Smooth muscle cell of the brain vasculature (primary cell): Measurements from ENCODE around the gene MDFIC2.
"Not testable (repeated sequence)": the region's sequence is repeated elsewhere in the genome, so short reads cannot be mapped to it uniquely, and the experiment has no call there.

Experiments used
- DNase-seq: peaks from one replicate; pipeline ENCODE4 v3.0.0-alpha.2; 2012; ENCODE audit warnings: low read depth, low spot score

MDFIC2 gene

DNA sequence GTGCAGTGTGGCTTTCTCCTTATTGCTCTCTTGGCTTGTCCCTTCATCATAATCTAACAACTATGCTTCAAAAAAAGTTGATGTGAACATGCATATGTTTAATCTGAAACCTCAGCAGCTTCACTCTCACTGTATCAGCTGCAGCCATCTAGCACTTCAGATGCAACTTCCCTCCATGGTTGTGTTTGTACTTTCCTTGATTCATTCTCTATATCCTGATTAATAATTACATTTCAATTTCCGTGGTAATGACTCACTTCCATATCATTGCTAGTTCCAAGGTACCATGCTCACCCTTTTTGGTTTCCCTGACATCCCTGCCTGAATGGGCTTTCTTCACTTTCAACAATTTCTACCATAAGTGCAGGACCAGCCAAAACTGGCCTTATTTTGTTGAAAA, 51.2 kb downstream of the MDFIC2 start:
- no peak for DNase-seq

DNA sequence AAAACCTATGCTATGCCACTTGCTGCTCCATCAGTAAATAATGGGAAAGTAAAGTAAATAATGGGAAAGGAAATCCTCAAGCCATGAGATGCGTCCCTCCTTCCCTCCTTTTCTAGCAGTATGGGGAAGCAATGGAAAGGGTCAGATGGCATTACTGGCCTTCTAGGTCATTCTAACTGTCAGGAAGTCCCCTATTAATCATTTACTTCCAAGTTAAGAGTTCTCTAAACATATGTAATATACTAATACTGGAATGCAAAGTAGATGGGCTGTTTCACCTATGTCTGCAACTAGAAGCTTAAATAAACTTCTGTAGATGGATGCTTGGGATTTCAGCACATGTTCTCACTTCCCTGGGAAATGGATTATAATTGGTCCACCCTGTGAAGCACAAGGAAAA, 55.9 kb downstream of the MDFIC2 start:
- DNase-seq, result no peak

DNA sequence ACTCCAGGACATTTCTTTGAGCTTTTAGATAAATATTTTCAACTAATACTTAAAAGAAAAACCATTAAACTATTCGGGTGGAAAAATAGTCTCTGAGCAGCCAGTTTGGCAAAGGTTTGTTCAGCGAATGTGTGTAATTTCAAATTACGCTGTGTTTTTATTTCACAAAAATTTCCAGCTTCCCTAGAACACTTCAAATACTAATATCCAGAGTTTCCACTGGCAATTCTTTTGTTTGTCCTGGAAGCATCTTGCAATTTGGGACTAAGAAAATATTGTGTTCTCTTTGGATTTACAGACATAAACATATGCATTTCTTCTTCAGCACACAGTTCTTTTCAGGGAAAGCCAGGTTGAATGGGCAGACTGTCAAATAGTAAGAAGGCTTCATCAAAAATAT, 61.9 kb downstream of the MDFIC2 start:
- no peak for DNase-seq

DNA sequence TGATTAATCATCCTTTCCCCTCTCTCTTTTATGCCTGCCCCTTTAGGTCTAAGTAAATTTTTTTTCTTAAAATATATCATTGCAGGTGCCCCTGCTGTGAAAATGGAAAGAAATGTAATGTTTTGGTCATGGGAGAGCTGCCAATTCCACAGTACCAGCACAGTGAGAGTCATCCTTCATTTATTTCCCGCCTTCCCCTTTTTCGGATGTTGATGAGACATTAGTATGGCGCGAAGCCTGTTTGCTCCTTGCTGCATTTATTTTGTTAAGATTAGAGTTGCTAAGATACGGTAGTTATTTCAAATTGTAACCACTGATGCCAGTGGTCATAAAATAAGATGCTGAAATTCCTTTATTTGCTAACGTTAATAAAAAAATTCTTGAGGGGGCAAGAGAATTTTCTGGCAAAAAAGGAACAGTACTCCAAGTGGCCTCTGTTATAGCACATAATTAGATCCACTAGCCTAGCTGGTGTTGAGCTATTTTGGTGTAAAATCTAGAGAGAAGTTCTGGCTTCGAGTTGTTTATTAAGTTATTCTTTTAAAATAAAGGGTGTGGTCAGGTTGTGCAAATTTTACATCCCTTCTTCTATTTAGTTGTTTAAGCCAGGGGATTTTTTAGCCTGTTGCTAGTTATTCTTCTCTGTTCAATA, 62.8 kb downstream of the MDFIC2 start:
- peak; percentile 23 for DNase-seq

DNA sequence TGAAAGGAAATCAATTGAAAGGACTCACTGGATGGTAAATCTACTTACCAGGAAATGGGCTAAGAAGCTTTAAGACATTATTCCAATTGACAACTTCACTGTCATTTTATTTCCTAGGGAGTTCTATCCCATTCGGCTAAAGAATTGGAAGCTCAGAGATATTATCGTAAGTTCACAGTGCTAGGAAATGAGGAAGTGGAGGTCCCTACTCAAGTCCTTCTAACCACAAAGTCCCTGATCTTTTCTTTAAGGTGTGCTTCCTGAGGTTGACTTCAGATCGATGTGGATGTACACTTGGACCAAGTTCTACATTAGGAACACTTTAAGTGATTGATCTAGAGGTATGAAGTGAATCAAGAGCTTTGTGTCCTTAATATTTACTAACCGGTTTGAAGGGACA, 63.6 kb downstream of the MDFIC2 start:
- DNase-seq, result no peak

DNA sequence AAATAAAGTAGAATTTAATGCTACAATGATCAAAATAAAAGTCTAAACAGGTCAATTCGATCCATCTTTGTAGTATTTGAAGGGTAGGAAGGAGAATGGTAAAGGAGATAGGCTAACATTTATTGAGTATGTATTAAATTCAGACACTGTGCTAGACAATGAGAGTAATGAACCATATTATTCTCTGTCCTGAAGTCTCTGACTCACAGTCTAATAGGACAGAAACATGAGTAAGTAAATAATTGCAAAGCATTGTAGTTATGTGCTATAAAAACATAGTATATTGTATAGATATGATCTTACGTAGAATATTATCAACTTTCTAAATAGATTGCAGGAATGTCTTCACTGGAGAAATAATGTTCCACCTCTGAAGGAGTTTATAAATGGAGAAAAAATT, 64.5 kb downstream of the MDFIC2 start:
- no peak for DNase-seq

DNA sequence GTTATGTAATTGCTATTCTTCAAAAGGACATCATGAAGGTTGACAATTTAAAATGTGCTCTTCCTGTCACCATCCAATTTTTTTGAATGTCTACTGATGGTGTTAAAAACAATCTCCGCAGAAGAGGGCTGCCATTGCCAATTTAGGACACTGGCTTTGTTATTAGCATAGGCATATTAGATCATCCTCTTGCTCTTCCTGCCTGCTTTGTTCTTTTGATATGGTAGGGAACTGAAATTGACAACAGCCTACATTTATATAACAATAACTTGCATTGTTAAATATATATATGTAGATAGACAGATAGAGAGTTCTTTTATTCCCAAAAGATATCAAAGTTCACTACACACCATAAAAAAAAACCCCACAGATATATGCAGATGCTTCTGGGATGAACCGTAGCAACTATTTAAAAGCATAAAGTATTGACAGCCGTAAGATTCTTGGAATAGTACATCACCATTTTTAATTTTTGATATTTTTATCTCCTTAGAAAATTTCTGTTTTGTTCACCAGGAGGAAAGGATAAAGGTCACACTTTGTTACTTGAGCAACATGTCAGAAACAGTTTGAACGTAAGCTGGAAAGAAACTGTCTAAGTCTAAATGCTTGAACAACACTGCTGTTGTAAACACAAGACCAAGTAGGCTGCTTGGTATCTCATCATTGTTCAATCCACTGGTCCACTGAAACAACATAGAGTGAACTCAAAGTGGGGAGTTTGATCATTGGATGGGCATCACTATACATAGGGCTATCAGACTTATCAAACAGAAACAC, 66.5 kb downstream of the MDFIC2 start:
- DNase-seq, result no peak

DNA sequence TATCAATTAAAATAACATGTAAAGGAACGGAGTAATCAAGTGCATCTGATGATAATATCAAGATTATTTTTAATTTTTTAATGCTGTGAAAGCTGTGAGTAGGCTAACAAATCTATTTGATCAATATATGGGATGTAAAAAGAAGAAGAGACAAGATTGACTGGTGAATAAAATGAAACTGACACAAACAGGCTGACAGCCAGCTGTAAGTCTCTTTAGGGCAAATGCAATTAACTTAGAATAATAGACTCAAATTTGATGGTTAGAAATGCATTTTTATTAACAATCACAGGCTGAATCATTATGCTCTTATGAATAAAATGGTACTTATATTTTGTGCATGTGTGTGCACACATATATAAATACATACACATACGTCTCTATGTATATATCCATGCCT, 68.0 kb downstream of the MDFIC2 start:
- DNase-seq, result no peak

DNA sequence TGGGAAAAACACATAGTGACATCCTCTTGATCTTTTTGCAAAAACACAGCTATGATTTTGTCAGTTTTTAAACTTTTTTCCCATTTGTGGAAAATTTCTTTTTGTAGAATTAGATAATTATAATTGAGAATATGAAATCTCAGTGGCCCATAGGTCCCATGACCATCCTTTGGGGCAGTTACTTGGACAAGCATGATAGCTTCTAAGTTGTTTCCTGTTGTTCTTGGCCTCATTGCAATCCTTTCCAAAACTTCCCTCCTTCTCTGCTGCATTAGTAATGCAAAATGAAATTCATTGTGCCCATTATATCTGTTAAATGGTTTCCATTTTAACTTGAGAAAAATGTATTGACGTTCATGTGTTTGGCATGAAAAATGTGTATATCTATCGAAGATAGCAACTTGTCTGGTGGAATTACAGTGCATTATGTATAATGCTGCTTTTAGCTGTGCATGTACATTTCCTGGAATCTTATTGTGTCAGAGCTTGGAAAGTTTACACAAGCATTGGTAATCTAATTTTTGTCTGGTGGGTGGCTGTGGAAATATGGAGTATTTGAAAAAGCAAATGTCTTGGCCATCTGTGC, 70.0 kb downstream of the MDFIC2 start:
- no peak for DNase-seq

DNA sequence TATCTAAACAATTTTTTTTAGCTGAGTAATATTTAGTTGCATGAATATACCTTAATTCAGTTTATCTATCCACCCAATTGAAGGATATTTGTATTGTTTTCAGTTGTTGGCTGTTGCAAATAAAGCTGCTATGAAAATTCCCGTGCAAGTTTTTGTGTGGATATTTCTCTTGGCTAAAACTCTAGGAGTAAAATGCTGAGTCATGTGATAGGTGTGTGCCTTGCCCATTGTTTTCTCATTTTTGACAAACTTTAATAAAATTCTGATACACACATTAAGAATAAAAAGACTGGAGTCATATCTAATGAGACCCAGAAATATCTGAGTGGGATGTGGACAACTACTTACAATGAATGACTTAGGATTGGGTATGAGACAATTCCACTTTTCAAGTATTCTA, 78.6 kb downstream of the MDFIC2 start:
- no peak for DNase-seq

DNA sequence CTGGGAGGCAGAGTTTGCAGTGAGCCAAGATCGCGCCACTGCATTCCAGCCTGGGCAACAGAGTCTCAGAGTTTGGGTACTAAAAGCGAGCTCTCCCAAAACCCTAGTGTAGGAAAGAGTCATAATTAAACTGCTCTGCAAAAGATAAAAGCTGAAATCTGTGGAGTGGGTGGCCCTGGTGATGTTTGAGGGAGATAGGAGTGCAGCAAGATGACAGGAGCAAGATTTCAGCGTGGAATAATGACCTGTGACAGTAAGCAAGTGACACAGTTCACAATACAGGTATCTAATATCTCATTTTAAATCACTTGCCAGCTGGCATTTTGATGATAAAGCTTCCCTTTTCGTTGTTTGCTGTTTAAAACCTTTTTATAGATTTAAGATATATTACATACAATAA, 79.3 kb downstream of the MDFIC2 start:
- DNase-seq, result no peak

DNA sequence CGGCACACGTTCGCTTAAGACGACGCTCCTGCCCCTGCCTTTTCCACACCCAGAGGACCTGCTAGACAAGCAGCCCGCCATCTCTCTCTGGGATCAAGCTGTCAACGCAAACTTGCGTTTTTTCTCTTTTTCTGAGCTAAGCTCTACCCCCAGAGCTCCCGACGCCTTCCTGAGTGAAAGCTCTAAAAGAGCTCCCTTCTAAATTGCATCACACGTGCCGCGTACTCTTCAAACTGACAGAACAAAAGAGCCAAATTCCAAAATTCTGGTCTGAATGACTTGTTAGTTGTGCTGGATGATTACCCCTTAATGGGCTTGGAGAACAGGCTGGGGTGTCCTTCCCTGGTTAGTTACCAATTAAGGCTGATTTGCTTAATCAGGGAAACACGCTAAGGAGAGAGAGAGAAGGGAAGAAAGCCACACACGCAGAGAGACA, 81.2 kb downstream of the MDFIC2 start:
- no peak for DNase-seq

DNA sequence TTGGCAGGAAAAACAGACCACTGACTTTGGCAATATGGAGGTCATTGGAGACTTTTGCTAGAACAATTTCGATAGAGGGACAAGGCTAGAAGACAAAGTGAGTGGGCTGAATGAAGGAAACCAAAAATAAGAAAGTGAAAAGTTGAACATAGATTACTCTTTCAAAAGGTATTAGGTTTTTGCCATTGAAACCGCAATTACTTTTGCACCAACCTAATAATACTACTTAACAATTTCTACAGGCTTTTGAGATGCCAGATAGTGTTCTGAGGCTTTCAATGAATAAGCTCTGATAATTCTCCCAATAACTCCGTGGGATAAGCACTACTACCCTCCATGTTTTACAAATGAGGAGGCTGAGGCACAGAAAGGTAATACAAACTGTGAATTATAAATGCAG, 85.0 kb downstream of the MDFIC2 start:
- no peak for DNase-seq

DNA sequence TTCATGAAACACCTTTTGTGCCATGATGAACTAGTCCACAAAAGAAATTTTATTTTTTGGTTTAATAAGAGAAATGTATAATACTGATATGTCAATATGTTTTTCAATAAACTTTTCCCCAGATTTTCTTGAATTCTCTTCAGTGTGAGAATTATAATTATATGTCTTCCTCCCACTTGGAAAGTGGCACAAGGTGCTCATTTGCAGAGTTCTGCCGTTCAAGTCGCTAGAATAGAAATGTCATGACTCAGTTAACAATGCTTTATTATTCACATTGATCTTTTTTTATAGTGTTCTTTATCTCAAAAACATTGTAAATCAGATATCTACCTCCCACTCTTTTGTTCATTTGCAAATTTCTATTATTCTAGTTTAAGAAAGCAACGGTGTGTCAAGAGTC, 87.3 kb downstream of the MDFIC2 start:
- DNase-seq, result no peak

DNA sequence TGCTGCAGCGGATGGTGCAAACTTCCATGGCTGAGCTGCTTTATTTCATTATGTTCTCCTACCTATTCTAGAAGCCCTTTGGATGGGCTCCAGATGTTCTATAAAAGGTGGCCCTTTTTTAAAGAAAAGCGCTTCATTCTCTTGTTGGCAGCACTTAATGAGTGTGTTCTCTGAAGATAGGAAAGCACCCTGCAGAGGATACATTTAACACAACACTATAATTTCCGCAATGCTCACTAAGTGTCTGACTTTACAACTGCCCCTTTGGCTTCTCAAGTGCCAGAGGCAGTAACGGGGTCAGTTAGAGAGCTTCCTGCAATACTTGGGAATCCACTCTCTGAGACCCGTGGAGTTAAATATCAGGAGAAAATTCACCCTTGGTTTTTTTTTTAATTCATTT, 88.1 kb downstream of the MDFIC2 start:
- no peak for DNase-seq

DNA sequence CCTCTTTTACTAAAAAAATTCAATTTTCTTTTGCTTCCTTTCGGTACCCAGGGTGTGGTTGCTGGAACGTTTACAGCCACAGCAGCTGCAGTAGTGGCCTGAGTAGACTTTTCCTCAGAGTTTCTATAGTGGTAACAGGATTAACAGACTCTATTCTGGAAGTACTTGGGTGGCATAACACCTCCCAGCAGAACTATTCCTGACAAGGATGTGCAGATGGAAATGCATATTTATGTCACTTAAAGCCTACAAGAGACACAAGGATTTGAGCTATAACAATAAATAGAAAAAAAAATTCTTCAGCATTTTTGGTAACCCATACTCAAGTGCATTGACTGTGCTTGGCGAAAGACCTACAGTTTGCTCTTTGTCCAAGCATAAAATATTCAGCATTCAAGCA, 94.0 kb downstream of the MDFIC2 start:
- no peak for DNase-seq

DNA sequence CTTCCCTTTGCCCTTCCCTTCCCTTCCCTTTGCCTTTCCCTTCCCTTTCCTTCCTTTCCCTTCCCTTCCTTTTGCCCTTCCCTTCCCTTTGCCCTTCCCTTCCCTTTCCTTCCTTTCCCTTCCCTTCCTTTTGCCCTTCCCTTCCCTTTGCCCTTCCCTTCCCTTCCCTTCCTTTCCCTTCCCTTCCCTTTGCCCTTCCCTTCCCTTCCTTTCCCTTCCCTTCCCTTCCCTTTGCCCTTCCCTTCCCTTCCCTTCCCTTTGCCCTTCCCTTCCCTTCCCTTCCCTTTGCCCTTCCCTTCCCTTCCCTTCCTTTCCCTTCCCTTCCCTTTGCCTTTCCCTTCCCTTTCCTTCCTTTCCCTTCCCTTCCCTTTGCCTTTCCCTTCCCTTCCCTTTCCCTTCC, 101.2 kb downstream of the MDFIC2 start:
- not testable (repeated sequence) for DNase-seq

DNA sequence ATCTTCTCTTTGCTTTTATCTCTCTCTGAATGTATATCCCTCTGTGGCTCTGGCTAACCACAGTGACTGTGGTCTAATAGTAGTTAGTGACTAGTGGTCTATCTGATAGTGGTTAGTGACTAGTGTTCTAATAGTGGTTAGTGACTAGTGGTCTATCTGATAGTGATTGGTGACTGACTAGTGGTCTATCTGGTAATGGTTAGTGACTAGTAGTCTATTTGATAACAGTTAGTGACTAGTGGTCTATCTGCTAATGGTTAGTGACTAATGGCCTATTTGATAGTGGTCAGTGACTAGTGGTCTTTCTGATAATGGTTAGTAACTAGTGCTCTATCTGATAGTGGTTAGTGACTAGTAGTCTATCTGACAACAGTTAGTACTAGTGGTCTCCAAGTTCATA, 110.5 kb downstream of the MDFIC2 start:
- DNase-seq, result no peak

DNA sequence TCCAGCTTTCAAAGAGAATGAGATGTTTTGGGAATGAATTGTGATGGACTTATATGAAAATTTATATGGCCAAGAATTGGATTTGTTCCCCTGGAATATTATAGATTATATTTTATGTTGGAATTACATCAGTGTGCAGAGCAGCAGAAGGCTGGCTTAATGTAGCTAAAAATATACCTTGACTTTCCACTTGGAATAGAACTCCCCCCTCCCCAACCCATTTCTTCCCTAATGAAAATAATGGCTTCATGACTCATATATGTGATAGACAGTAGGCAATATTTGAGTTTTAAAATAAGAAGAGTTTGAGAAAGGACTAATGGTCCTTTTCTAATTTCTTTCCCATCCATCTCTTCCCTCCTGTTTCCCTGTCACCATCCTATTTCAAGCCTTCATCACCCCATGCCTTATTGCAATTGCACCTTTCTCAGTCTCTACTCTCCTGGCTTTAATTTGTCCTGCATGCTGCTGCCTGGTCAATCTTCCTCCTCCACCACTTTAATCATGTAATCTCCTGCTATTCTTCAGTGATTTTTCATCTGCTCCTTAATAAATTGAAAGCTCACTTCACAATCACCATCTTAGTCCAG, 122.5 kb downstream of the MDFIC2 start:
- no peak for DNase-seq

DNA sequence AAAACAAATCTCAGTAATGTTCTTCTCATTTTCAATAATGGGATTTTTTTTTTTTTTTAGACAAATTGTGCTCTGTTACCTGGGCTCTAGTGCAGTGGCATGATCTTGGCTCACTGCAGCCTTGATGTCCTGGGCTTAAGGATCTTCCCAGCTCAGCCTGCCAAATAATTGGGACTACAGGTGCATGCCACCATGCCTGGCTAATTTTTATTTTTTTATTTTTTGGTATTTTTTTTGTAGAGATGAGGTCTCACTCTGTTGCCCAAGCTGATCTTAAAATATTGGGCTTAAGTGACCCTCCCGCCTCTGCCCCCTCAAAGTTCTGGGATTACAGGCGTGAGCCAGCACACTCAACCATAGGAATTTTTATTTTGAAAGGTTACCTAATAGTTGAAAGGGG, 126.2 kb downstream of the MDFIC2 start:
- no peak for DNase-seq

DNA sequence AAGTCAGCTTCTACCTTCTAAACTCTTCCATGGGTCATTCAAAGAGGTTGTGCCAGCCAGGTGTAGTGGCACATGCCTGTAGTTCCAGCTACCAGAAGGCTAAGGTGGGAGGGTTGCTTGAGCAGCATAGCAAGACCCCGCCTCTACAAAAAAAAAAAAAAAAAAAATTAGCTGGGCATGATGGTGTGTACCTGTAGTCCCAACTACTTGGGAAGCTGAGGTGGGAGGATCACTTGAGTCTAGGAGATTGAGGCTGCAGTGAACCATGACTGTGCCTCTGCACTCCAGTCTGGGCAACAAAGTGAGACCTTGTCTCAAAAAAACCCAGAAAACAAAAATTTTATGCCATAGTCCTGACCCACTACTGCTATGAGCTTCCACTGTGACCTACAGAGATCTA, 126.8 kb downstream of the MDFIC2 start:
- DNase-seq, result no peak

DNA sequence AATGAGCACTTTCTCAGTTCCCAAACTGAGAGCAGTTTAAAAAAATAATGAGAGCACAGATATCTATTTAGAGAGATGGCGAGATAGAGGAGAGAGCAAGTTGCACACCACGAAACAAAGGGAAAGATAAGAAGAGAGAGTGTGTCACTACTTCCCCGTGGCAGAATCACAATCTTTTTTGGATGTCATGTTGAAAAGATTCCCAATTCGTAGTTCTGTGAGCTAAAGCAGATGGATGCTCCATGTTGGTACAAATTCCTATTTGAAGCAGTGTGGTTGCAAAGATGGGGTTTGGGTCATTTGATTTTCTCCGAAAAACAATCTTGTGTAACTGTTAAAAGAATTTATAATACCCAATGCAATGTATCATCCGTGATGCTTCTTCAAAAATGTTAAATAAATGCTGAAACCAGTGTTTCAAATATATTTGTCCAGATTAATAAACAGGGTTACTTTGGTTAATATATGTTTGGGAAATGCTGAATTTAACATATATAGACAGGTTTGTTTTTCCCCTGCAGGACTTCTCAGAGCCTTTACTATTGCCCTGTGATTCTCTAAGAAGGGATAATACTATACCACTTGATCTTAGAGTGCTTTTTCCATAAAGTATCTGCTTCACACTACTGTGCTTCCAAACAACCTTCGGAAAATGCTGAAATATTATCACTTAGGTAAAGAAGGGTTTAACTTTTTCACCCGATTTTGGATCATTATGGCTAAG, 128.5 kb downstream of the MDFIC2 start:
- no peak for DNase-seq
